Peyer's patch (tissue), 4 donors: ENCODE data around the gene INTS1.

Experiments
- POLR2A ChIP-seq, 2 donors: fragments of 450-650 bp; IDR thresholded peaks; one replicate each; pipeline ENCODE4 v1.5.1; 2017; ENCODE audit warnings: antibody characterized with exemption in 2 of 2, mild to moderate bottlenecking in 2 of 2, moderate library complexity in 2 of 2
- TF ChIP-seq, protein P1 (sequence below), 6 experiments: fragments of 450-650 bp in 4 of 6; fragments of 200-600 bp in 2 of 6; sonication (generic) in 1 of 6; IDR thresholded peaks; one replicate each; pipeline ENCODE4 v1.5.1; 2017 to 2019; ENCODE audit warnings: antibody characterized with exemption in 6 of 6, mild to moderate bottlenecking in 3 of 6, moderate library complexity in 1 of 6

DNA sequence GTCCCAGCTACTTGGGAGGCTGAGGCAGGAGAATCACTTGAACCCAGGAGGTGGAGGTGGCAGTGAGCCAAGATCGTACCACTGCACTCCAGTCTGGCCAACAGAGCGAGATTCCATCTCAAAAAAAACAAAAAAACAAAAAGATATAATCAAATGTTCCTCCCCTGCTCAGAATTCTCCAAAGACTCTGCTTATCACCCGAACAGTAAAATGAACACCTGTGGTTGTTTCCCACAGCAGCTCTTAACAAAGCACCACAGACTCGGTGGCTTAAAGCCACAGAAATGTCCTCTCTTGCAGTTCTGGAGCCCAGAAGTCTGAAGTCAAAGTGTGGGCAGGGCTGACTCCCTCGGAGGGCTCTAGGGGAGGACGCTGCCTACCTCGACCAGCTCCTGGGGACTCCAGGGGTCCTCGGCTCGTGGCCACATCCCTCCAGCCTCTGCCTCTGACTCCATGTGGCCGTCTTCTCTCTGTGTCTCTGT is 4.1 kb upstream of the INTS1 start:
- TF ChIP-seq, protein P1, sequence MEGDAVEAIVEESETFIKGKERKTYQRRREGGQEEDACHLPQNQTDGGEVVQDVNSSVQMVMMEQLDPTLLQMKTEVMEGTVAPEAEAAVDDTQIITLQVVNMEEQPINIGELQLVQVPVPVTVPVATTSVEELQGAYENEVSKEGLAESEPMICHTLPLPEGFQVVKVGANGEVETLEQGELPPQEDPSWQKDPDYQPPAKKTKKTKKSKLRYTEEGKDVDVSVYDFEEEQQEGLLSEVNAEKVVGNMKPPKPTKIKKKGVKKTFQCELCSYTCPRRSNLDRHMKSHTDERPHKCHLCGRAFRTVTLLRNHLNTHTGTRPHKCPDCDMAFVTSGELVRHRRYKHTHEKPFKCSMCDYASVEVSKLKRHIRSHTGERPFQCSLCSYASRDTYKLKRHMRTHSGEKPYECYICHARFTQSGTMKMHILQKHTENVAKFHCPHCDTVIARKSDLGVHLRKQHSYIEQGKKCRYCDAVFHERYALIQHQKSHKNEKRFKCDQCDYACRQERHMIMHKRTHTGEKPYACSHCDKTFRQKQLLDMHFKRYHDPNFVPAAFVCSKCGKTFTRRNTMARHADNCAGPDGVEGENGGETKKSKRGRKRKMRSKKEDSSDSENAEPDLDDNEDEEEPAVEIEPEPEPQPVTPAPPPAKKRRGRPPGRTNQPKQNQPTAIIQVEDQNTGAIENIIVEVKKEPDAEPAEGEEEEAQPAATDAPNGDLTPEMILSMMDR (IDR thresholded peaks at IDR 0.05): no peak
- TF ChIP-seq POLR2A (IDR thresholded peaks at IDR 0.05): no peak
